GM21381 (cell line): ENCODE measurements around the gene PINLYP.
"Not testable (repeated sequence)": the region's sequence is repeated elsewhere in the genome, so short reads cannot be mapped to it uniquely, and the experiment has no call there.

Experiments used
- ATAC-seq: cut with Tn5 transposase; IDR thresholded peaks from one replicate; pipeline ENCODE4 v1.9.1; 2021; ENCODE audit warnings: mild to moderate bottlenecking, moderate library complexity; ENCODE audit not compliant: unreplicated experiment

PINLYP gene

GRCh38 chr19:43575955-43576878 lies 616 bp downstream of the PINLYP start:
- no peak for ATAC-seq

GRCh38 chr19:43578787-43579186 lies 3.2 kb downstream of the PINLYP start:
- no peak for ATAC-seq

GRCh38 chr19:43581467-43581866 lies 5.9 kb downstream of the PINLYP start:
- ATAC-seq, result no peak

- ATAC-seq, result no peak
These were observed 6.9 kb downstream of the PINLYP start for GRCh38 chr19:43582495-43582894.

GRCh38 chr19:43584484-43584883 lies 8.9 kb downstream of the PINLYP start:
- no peak for ATAC-seq

GRCh38 chr19:43586346-43586745 lies 10.7 kb downstream of the PINLYP start:
- no peak for ATAC-seq

GRCh38 chr19:43587029-43587428 lies 11.4 kb downstream of the PINLYP start:
- ATAC-seq, result not testable (repeated sequence)

GRCh38 chr19:43589277-43589676 lies 13.7 kb downstream of the PINLYP start:
- no peak for ATAC-seq

- ATAC-seq, result no peak
These were observed 14.1 kb downstream of the PINLYP start for GRCh38 chr19:43589678-43590077.

- ATAC-seq, result no peak
These were observed 16.5 kb downstream of the PINLYP start for GRCh38 chr19:43591904-43592772.

- no peak for ATAC-seq
These were observed 17.3 kb downstream of the PINLYP start for GRCh38 chr19:43592800-43593350.

GRCh38 chr19:43594081-43594697 lies 18.6 kb downstream of the PINLYP start:
- ATAC-seq, result no peak

GRCh38 chr19:43594710-43595604 lies 19.4 kb downstream of the PINLYP start:
- ATAC-seq, result no peak

GRCh38 chr19:43595605-43595998 lies 20.0 kb downstream of the PINLYP start:
- ATAC-seq, result no peak

GRCh38 chr19:43595999-43596841 lies 20.6 kb downstream of the PINLYP start, which contains the start of the genes IRGQ and ZNF576:
Gene IRGQ (minus strand): TSS chr19:43596134. CDS start chr19:43595338, 796 bp downstream.
Gene ZNF576 (plus strand): TSS chr19:43596595. CDS start chr19:43597109, 514 bp downstream.
- ATAC-seq, result peak; percentile 78

- ATAC-seq, result no peak
These were observed 21.4 kb downstream of the PINLYP start for GRCh38 chr19:43596842-43597461.

GRCh38 chr19:43597876-43598275 lies 22.3 kb downstream of the PINLYP start:
- no peak for ATAC-seq
